Measurements from ENCODE around the gene PRRG2.

Gene PRRG2

DNA sequence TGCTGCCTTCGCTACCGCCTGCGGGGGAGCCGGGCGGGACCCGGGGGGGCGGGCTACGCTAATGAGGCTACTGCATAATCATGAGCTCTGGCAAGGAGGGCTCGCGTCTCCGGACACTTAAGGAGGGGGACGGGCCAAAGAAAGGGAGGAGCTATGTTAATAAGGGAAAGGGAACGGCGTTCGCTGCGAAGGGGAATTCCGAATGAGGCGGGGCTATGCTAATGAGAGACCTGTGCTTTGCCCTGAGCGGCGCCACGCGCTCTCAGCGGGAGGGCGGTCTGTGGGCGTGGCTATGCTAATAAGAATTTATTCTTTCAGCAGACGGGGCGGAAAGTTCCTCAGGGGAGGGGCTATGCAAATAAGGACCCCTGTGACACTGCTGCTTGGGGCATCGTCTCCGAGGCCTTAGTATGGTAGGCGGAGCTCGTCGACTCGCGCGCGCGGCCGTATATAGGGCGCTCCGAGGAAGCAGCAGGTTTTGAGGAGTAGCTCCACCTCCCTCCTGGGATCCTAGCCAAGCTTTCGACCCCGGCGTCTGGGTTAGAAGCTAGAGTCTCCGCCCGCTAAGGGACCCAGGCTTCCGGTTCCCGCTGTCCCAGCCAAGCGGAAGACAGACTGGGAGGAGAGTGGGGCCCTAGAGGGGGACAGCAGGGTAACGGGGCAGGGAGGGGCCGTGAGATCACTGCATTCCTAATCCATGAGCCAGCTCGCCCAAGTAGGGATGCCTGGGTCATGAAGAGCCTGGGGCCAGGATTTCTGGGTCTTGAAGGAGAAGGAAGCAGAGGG lies 59.2 kb downstream of the PRRG2 start, which contains the start of gene RRAS:
RRAS (minus strand) TSS at position 31 of the 786 bp plus-strand sequence. CDS start 45 bp downstream, outside the sequence.
- TF ChIP-seq, protein P1, sequence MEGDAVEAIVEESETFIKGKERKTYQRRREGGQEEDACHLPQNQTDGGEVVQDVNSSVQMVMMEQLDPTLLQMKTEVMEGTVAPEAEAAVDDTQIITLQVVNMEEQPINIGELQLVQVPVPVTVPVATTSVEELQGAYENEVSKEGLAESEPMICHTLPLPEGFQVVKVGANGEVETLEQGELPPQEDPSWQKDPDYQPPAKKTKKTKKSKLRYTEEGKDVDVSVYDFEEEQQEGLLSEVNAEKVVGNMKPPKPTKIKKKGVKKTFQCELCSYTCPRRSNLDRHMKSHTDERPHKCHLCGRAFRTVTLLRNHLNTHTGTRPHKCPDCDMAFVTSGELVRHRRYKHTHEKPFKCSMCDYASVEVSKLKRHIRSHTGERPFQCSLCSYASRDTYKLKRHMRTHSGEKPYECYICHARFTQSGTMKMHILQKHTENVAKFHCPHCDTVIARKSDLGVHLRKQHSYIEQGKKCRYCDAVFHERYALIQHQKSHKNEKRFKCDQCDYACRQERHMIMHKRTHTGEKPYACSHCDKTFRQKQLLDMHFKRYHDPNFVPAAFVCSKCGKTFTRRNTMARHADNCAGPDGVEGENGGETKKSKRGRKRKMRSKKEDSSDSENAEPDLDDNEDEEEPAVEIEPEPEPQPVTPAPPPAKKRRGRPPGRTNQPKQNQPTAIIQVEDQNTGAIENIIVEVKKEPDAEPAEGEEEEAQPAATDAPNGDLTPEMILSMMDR (IDR thresholded peaks at IDR 0.05; ENCODE audit: control insufficient read depth, extremely low read depth, insufficient read depth), result no peak
- H3K4me3 ChIP-seq (ENCODE audit: low read depth, low read length), result peak within 1 kb of the TSS; percentile 91
- DNase-seq (ENCODE audit: low read depth), result peak; percentile 99

All from LNCaP clone FGC (cell line).